ENCODE measurements around the gene MAPK10.
"Not testable (repeated sequence)": the region's sequence is repeated elsewhere in the genome, so short reads cannot be mapped to it uniquely, and the experiment has no call there.

Gene MAPK10

GRCh38 chr4:86346320-86346719 lies 13.5 kb downstream of the MAPK10 start:
- no peak for TF ChIP-seq CTCF (IDR thresholded peaks at IDR 0.05; ENCODE audit: low read depth, low read length)
- DNase-seq (ENCODE audit: extremely low read depth, low read depth), result no peak

GRCh38 chr4:86344127-86344526 lies 15.7 kb downstream of the MAPK10 start:
- DNase-seq (ENCODE audit: extremely low read depth, low read depth), result no peak
- TF ChIP-seq CTCF (IDR thresholded peaks at IDR 0.05; ENCODE audit: low read depth, low read length), result no peak

- TF ChIP-seq CTCF (IDR thresholded peaks at IDR 0.05; ENCODE audit: low read depth, low read length), result no peak
- peak; percentile 44 for DNase-seq (ENCODE audit: extremely low read depth, low read depth)
Measured at GRCh38 chr4:86338989-86339388, 20.9 kb downstream of the MAPK10 start.

GRCh38 chr4:86338521-86338920 lies 21.3 kb downstream of the MAPK10 start:
- no peak for DNase-seq (ENCODE audit: extremely low read depth, low read depth)
- no peak for TF ChIP-seq CTCF (IDR thresholded peaks at IDR 0.05; ENCODE audit: low read depth, low read length)

GRCh38 chr4:86334020-86334750 lies 25.7 kb downstream of the MAPK10 start:
- TF ChIP-seq CTCF (IDR thresholded peaks at IDR 0.05; ENCODE audit: low read depth, low read length), result no peak
- no peak for DNase-seq (ENCODE audit: extremely low read depth, low read depth)

- TF ChIP-seq CTCF (IDR thresholded peaks at IDR 0.05; ENCODE audit: low read depth, low read length), result no peak
Measured at GRCh38 chr4:86333236-86333635, 26.6 kb downstream of the MAPK10 start.

GRCh38 chr4:86330961-86331742 lies 28.7 kb downstream of the MAPK10 start:
- DNase-seq (ENCODE audit: extremely low read depth, low read depth), result no peak

More at GRCh38 chr4:86333236-86333635, 26.6 kb downstream of the MAPK10 start:
- no peak for DNase-seq (ENCODE audit: extremely low read depth, low read depth)

GRCh38 chr4:86330411-86330810 lies 29.4 kb downstream of the MAPK10 start:
- not testable (repeated sequence) for DNase-seq (ENCODE audit: extremely low read depth, low read depth)

More at GRCh38 chr4:86330961-86331742, 28.7 kb downstream of the MAPK10 start:
- no peak for TF ChIP-seq CTCF (IDR thresholded peaks at IDR 0.05; ENCODE audit: low read depth, low read length)
